ENCODE data around the gene ADPRM. TPM values are rescaled to one million over a fixed set of nuclear protein-coding genes. Genes with fewer than 3 reads are reported as not detected.

Gene ADPRM
- total RNA-seq, 6 donors from 2014 or later = 1.7 to 18.9 (median 8.2) TPM

GRCh38 chr17:10735251-10735650 is 37.9 kb downstream of the ADPRM start:
- Histone ChIP-seq H3K36me3 (no peaks in the 10 kb centered on the region), H3K4me3 (no peak overlapping the region), H3K27ac (no peak overlapping the region), H3K9me3 (no peaks in the 10 kb centered on the region), H3K4me1 (peaks cover 0 to 12% (median 4%) of the 10 kb centered on the region in 4 donors), H3K27me3 (no peaks in the 10 kb centered on the region)
- WGBS, 2 donors = 59 to 72% methylated on average over 2 of the region's 2 CpGs
- ATAC-seq (ENCODE audit: low FRiP score in 2 of 2) (no peak), DNase-seq (no peak)
- TF ChIP-seq CTCF (IDR thresholded peaks at IDR 0.05) = no peak
- no peak for TF ChIP-seq POLR2AphosphoS5 (IDR thresholded peaks at IDR 0.05)
- TF ChIP-seq POLR2A (IDR thresholded peaks at IDR 0.05) = no peak
- TF ChIP-seq EP300 (IDR thresholded peaks at IDR 0.05) = no peak

GRCh38 chr17:10735821-10736220 is 38.4 kb downstream of the ADPRM start:
- Histone ChIP-seq H3K27me3 (no peaks in the 10 kb centered on the region), H3K36me3 (no peaks in the 10 kb centered on the region), H3K4me3 (no peak overlapping the region), H3K27ac (no peak overlapping the region), H3K9me3 (no peaks in the 10 kb centered on the region), H3K4me1 (peaks cover 0 to 12% (median 3%) of the 10 kb centered on the region in 4 donors)
- no peak for DNase-seq
- 89 to 90% methylated on average over 4 of the region's 4 CpGs for WGBS, 2 donors
- ATAC-seq (ENCODE audit: low FRiP score in 2 of 2) = no peak
- TF ChIP-seq POLR2AphosphoS5 (IDR thresholded peaks at IDR 0.05) (no peak), CTCF (IDR thresholded peaks at IDR 0.05) (no peak), POLR2A (IDR thresholded peaks at IDR 0.05) (no peak), EP300 (IDR thresholded peaks at IDR 0.05) (no peak)

GRCh38 chr17:10737168-10737622 is 39.8 kb downstream of the ADPRM start:
- Histone ChIP-seq H3K9me3 (no peaks in the 10 kb centered on the region), H3K4me1 (peaks cover 0 to 12% (median 3%) of the 10 kb centered on the region in 4 donors), H3K27ac (no peak overlapping the region), H3K27me3 (no peaks in the 10 kb centered on the region), H3K36me3 (no peaks in the 10 kb centered on the region), H3K4me3 (no peak overlapping the region)
- TF ChIP-seq POLR2A (IDR thresholded peaks at IDR 0.05) (no peak), EP300 (IDR thresholded peaks at IDR 0.05) (no peak), CTCF (IDR thresholded peaks at IDR 0.05) (peak; percentile 60 to 76 (median 65)), POLR2AphosphoS5 (IDR thresholded peaks at IDR 0.05) (no peak)
- 14 to 17% methylated on average over 6 of the region's 6 CpGs for WGBS, 2 donors
- peak; percentile 90 to 94 for ATAC-seq (ENCODE audit: low FRiP score in 2 of 2)
- DNase-seq = peak in 1 of 2 donors; percentile 76

- no peak overlapping the region for H3K4me3 ChIP-seq
- no peaks in the 10 kb centered on the region for H3K36me3 ChIP-seq
- no peak for TF ChIP-seq EP300 (IDR thresholded peaks at IDR 0.05)
- TF ChIP-seq POLR2A (IDR thresholded peaks at IDR 0.05) = no peak
- TF ChIP-seq CTCF (IDR thresholded peaks at IDR 0.05) = no peak
- H3K27ac ChIP-seq = no peak overlapping the region
- DNase-seq = no peak
- 74% methylated on average over 3 of the region's 3 CpGs for WGBS, 2 donors
- no peaks in the 10 kb centered on the region for H3K9me3 ChIP-seq
- H3K4me1 ChIP-seq = peaks cover 0 to 12% (median 3%) of the 10 kb centered on the region in 4 donors
- no peak for ATAC-seq (ENCODE audit: low FRiP score in 2 of 2)
- no peaks in the 10 kb centered on the region for H3K27me3 ChIP-seq
Observed at GRCh38 chr17:10737736-10738135, 40.3 kb downstream of the ADPRM start.

GRCh38 chr17:10738521-10739258 is 41.3 kb downstream of the ADPRM start:
- no peaks in the 10 kb centered on the region for H3K36me3 ChIP-seq
- WGBS, 2 donors = 39 to 54% methylated on average over 5 of the region's 5 CpGs
- no peaks in the 10 kb centered on the region for H3K27me3 ChIP-seq
- H3K4me1 ChIP-seq = peaks cover 0 to 12% (median 3%) of the 10 kb centered on the region in 4 donors
- TF ChIP-seq POLR2AphosphoS5 (IDR thresholded peaks at IDR 0.05) = no peak
- no peak for TF ChIP-seq EP300 (IDR thresholded peaks at IDR 0.05)
- TF ChIP-seq CTCF (IDR thresholded peaks at IDR 0.05) = no peak
- no peak for TF ChIP-seq POLR2A (IDR thresholded peaks at IDR 0.05)
- ATAC-seq (ENCODE audit: low FRiP score in 2 of 2) (peak in 1 of 2 donors; percentile 63), DNase-seq (no peak)
- H3K4me3 ChIP-seq = no peak overlapping the region
- no peaks in the 10 kb centered on the region for H3K9me3 ChIP-seq
- no peak overlapping the region for H3K27ac ChIP-seq
